Measurements from ENCODE around the gene ATP4A.
"Not testable (repeated sequence)": the region's sequence is repeated elsewhere in the genome, so short reads cannot be mapped to it uniquely, and the experiment has no call there.

ATP4A gene

GRCh38 chr19:35563207-35563829 is at the start of gene ATP4A:
ATP4A (minus strand) TSS chr19:35563658; CDS start chr19:35563629, 29 bp downstream.
- no peak for DNase-seq

GRCh38 chr19:35612559-35613321 is 49.3 kb upstream of the ATP4A start, which contains the start of gene HAUS5:
HAUS5 (plus strand) TSS chr19:35612735; CDS start chr19:35612795, 60 bp downstream.
- DNase-seq: peak; percentile 73

GRCh38 chr19:35612224-35612558 is 48.7 kb upstream of the ATP4A start:
- DNase-seq: no peak

DNA sequence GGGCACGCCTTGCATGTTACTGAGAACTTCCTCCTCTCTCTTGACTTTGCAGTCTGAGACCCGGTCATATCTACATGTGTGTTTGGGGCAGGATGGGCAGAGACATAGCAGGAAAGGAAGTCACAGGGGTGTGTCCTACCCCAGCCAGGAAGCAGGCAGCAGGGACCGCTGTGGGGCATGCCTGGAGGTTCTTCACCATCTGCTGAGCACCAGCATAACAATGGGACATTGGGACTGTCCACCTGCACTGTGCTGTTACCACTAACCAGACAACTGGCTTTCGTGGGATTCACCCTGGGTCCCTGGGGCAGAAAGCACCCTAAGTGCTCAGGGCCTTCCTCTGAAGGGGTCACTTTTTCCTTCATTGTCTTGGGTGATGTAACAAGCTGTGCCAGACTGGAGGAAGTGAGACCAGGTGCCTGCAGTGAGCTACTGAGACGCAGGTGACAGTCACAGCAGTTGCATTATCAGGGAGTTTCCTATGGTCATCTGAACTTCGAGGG is 46.4 kb upstream of the ATP4A start:
- DNase-seq: no peak

- no peak for DNase-seq
Observed at GRCh38 chr19:35608251-35608650, 44.8 kb upstream of the ATP4A start.

GRCh38 chr19:35607661-35608060 is 44.2 kb upstream of the ATP4A start:
- DNase-seq: no peak

DNA sequence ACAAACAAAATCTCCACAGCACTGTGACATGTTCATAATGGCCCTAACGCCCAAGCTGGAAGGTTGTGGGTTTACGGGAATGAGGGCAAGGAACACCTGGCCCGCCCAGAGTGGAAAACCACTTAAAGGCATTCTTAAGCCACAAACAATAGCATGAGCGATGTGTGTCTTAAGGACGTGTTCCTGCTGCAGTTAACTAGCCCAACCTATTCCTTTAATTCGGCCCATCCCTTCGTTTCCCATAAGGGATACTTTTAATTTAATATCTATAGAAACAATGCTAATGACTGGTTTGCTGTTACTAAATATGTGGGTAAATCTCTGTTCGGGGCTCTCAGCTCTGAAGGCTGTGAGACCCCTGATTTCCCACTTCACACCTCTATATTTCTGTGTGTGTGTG is 43.7 kb upstream of the ATP4A start:
- not testable (repeated sequence) for DNase-seq

GRCh38 chr19:35604436-35604835 is 41.0 kb upstream of the ATP4A start:
- DNase-seq: not testable (repeated sequence)

GRCh38 chr19:35601971-35602370 is 38.5 kb upstream of the ATP4A start:
- no peak for DNase-seq

- no peak for DNase-seq
Observed at GRCh38 chr19:35596366-35596999, 33.0 kb upstream of the ATP4A start.

DNA sequence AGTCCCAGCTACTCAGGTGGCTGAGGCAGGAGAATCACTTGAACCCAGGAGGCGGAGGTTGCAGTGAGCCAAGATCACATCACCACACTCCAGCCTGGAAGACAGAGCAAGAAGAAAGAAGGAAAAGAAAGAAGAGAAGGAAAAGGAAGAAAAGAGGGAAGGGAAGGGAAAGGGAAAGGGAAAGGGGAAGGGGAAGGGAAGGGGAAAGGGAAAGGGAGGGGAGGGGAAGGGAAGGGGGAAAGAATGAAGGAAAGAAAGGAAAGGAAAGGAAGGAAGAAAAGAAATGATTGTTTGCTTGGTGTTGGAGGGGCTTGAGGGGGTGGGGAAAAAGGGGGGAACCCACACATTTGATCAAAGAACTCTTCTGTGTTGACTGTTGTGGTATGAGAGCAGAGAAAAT is 32.5 kb upstream of the ATP4A start:
- no peak for DNase-seq

DNA sequence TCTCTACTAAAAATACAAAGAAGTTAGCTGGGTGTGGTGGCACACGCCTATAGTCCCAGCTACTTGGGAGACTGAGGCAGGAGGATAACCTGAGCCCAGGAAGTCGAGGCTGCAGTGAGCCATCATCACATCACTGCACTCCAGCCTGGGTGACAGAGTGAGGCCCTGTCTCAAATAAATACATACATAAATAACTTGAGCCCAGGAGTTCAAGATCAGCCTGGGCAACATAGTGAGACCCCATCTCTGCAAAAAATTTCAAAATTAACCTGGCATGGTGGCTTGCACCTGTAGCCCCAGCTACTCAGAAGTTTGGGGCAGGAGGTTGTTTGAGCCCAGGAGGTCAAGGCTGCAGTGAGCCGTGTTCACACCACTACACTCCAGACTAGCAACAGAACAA is 31.6 kb upstream of the ATP4A start:
- DNase-seq: not testable (repeated sequence)

DNA sequence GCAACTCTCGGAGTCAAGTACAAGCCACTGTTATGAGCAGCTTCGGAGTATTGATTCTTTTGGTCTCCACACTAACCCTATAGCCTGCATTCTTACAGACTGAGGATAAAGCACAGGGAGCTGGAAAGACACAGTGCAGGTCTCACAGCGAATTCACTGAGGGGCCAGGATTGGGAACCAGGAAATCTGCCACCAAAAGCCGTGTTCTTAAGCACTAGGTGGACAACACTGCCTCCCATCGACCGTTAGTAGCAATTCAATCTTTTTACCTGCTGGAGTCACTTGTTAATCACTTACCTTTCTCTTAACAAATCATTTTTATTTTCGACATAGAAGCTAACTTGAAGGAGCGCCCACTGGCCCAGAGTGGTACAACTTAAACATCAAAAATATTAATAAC is 28.8 kb upstream of the ATP4A start:
- no peak for DNase-seq

GRCh38 chr19:35590875-35591274 is 27.4 kb upstream of the ATP4A start:
- no peak for DNase-seq

GRCh38 chr19:35587321-35587720 is 23.9 kb upstream of the ATP4A start:
- no peak for DNase-seq

GRCh38 chr19:35585848-35586247 is 22.4 kb upstream of the ATP4A start, which contains the start of gene PMIS2:
PMIS2 (plus strand) TSS chr19:35586173; CDS start chr19:35586260, 87 bp downstream.
- DNase-seq: no peak

DNA sequence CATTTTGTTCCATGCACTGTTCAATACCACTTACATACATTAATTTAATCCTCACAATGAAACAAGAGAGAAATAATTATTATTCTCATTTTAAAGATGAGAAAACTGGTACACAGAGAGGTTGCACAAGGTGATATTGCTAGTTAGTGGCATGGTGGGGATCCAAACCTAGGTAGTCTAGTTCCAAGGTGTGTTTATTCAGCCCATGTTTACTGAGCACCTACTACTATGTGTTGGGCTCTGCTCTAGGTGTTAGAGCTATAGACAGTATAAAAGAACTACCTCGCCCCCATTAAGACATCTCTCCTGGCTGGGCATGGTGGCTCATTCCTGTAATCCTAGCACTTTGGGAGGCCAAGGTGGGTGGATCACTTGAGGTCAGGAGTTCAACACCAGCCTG is 19.3 kb upstream of the ATP4A start:
- DNase-seq: no peak

DNA sequence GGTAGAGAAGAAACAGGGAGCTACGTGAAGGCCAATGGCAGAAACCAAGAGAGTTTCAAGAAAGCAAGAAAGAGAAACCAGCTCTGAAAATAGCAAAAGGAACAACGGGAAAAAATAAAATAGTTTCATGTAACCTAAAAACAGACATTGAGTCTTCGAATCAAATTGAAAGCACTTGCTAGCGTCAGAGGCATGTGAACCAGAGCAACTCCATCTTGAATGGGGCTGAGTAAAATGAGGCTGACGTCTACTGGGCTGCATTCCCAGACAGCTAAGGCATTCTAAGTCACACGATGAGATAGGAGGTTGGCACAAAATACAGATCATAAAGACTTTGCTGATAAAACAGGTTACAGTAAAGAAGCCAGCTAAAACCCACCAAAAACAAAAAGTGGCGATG is 15.2 kb upstream of the ATP4A start:
- no peak for DNase-seq

DNA sequence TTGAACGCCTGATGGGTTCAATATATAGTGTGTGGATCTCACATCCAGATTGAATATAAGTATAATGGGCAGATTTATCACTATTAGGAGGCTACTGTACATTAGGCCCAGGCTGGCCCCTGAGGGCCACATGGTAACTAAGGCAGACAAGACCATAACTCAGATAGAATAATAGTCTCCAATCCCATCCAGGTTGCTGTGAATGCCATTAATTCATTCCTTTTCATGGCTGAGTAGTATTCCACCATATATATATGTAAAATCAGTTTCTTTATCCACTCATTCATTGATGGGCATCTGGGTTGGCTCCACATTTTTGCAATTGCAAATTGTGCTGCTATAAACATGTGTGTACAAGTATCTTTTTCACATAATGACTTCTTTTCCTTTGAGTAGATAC is 14.5 kb upstream of the ATP4A start:
- no peak for DNase-seq

DNA sequence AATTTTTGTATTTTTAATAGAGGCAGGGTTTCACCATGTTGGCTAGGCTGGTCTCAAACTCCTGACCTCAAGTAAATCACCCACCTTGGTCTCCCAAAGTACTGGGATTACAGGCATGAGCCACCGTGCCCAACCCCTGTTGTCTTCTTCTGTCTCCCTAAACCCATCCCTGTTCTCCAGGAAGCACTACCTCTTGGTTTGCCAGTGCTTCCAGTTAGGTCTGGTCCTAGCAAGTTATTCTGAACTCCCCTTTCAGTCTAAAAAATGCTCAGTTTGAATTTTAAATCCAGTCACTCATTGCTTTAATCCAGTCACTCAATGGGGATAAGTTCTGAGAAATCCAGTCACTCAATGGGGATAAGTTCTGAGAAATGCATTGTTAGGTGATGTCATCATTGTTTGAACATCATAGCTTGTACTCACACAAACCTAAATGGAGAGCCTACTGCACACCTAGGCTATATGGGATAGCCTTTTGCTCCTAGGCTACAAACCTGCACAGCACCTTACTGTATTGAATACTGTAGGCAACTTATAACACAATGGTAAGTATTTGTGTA is 8.0 kb upstream of the ATP4A start:
- DNase-seq: no peak

DNA sequence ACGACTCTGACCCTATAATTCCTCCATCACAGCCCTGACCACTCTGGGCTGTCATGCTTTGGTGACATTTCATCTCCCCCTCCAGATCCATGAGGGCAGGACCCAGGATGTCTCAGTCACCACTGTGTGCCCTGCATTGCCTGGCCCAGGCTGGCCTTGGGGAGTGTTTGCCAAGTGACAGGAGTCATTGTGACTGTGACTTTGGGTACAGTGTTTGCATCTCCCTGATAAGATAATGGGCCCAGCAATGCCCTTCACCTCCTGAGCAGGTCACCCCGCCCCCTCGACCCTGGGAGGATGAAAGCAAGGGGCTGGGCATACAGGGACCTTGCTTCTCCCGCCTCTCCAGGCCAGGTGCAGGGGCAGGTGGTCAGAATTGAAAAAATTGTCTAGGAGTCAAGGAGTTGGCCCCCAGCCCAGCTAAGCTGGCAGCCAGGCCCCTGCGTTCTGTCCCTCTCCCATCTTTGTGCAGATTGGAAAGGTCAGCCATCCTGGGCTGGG is 5.9 kb upstream of the ATP4A start:
- DNase-seq: no peak

DNA sequence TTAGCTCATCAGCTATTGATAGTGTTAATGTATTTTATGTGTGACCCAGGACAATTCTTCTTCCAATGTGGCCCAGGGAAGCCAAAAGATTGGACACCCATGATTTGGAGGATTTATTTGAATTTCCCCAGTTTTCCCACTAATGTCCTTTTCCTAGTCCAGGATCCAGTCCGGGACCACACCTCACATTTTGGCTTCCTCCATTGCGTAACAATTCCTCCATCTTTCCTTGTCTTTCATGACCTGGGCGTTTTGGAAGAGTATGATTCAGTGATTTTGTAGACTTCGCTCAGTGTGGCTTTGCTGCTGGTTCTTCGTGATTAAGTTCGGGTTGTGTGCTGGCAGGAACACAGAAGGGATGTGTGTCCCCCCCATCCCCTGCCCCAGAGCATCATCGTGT is 3.3 kb upstream of the ATP4A start:
- DNase-seq: no peak

Measured in NCI-H1436 treated with DMSO at 0.1 percent for 48 hours (cell line).